Fibroblast of the aortic adventitia (primary cell): ENCODE data around the gene ALCAM. TPM values are rescaled to one million over a fixed set of nuclear protein-coding genes. Genes with fewer than 3 reads are reported as not detected.
A peak's percentile ranks its signal among the peaks of the same experiment; 100 is the strongest.

ENCODE experiments used
- DNase-seq: peaks from one replicate; pipeline ENCODE4 v3.0.0-alpha.2; 2010; ENCODE audit warnings: low read depth
- H3K4me3 ChIP-seq: 2 replicates; pipeline ENCODE4 v1.5.1; 2011; ENCODE audit warnings: low read depth, mild to moderate bottlenecking, control low read depth, low read length, moderate library complexity
- CTCF ChIP-seq: IDR thresholded peaks from 2 replicates; pipeline ENCODE4 v1.5.1; 2011; ENCODE audit warnings: mild to moderate bottlenecking, low read length, control low read depth, inconsistent platforms; ENCODE audit not compliant: insufficient read depth
- total RNA-seq: library from RNA; depleted of rRNA; stranded (reverse); fragments of >200 nt; gene quantifications from 2 replicates; pipeline ENCODE4 v1.2.3, GENCODE V29; 2012; ENCODE audit warnings: low replicate concordance

Gene ALCAM
- total RNA-seq, 1 donor, result 203 TPM

DNA sequence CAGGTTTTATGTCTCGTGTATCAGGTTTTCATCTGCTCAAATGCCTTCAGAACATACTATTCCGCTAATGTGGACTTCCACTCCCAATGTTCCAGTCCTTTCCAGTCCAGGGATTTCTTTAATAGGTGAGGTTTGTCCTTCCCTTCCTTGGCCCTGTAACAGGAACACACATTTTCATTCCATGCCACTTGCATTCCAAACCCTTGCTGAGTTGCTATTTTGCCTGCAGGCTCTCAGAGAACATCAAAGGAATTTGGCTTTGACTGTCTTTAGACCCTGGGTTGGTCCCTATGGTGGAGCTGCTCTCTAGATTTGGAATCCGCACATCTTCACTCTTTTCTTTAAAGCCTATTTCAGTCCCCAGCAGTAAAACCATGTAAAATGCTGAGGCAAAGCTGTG is 12.3 kb upstream of the ALCAM start:
- H3K4me3 ChIP-seq, result no peak overlapping the region
- no peak for TF ChIP-seq CTCF
- DNase-seq, result no peak

DNA sequence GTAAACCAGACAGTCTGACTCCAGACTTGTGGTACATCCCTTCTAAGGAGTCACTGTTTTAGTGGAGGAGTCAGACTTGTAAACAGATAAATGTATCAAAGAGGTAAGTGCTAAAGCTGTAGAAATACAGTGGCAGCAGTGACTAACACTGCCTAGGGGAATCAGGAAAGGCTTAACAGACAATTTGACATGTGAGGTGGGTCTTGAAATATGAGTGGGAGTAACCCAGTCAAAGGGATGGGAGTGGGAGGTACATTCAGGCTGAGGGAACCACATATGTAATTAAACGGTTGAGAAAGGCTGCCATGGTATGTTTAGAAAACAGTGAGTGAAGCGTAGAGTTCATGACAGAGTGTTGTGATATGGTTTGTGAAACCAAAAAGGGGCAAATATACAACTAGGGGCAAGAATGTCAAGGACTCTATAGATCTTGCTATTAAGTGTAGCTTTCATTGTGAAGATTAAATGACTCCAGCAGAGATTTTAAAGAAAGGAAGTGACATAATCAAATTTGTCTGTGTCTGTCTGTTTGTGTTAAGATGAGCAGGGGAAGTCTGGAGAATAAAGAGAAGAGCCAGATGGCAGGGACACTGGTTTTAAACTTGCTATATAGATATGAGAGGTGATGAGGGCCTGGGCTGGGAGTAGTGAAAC is 11.2 kb upstream of the ALCAM start:
- no peak for TF ChIP-seq CTCF
- DNase-seq, result no peak
- no peak overlapping the region for H3K4me3 ChIP-seq

DNA sequence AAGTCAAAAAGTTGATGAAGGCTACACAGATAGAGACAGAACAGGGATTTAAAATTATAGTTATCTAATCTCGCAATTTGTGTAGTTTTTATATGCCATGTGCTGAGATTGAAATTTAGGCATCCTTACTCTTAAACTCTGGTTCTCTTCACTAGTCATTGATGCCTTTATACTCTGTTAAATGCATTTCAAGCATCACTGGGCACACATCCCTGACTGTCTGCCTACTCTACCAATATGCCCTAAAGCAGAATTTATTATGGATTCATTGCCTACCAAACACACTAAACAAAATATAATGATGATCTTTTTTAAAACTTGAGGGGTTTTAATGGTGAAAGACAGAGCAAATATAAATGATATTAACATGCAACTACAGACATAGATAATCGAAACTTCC is 10.3 kb upstream of the ALCAM start:
- no peak for TF ChIP-seq CTCF
- no peak overlapping the region for H3K4me3 ChIP-seq
- no peak for DNase-seq

- TF ChIP-seq CTCF, result no peak
- no peak overlapping the region for H3K4me3 ChIP-seq
- no peak for DNase-seq
Measured at GRCh38 chr3:105356988-105357387, 9.7 kb upstream of the ALCAM start.

GRCh38 chr3:105359098-105359762 is 7.5 kb upstream of the ALCAM start:
- DNase-seq, result peak; percentile 89
- no peak for TF ChIP-seq CTCF

DNA sequence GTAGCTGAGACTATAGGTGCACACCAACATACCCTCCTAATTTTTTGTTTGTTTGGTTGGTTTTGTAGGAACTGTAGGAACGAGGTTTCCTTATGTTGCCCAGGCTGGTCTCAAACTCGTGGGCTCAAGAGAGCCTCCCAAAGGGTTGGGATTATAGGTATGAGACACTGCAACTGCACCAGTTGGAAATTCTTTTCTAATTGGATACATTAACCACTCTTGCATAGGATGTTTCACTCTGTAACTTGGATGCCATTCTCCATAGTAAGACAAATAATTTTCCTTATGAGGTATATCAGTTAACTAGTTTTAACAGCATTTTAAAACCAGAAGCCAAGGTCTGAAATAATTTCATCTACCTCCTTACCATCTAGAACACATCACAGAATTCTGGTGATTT is 6.7 kb upstream of the ALCAM start:
- no peak for DNase-seq

More at GRCh38 chr3:105359098-105359762, 7.5 kb upstream of the ALCAM start:
- no peak overlapping the region for H3K4me3 ChIP-seq

More for the DNA sequence above, 6.7 kb upstream of the ALCAM start:
- no peak overlapping the region for H3K4me3 ChIP-seq
- TF ChIP-seq CTCF, result no peak
